OCI-LY3 (cell line): ENCODE data around the gene CLSTN3.

Source experiments
- EZH2phosphoT487 ChIP-seq: fragments of 200-600 bp; shearing (Covaris generic); IDR thresholded peaks from 2 replicates; pipeline ENCODE4 v1.6.1; 2018; ENCODE audit warnings: antibody characterized with exemption, mixed run types, low read depth
- TF ChIP-seq, protein P1 (sequence below): fragments of 200-600, 300-600 bp; sonication (generic); IDR thresholded peaks from 2 replicates; pipeline ENCODE4 v1.5.1; 2014; ENCODE audit warnings: antibody characterized with exemption, low read length, low read depth

GRCh38 chr12:7142809-7143465, 12.8 kb downstream of the CLSTN3 start:
- TF ChIP-seq, protein P1, sequence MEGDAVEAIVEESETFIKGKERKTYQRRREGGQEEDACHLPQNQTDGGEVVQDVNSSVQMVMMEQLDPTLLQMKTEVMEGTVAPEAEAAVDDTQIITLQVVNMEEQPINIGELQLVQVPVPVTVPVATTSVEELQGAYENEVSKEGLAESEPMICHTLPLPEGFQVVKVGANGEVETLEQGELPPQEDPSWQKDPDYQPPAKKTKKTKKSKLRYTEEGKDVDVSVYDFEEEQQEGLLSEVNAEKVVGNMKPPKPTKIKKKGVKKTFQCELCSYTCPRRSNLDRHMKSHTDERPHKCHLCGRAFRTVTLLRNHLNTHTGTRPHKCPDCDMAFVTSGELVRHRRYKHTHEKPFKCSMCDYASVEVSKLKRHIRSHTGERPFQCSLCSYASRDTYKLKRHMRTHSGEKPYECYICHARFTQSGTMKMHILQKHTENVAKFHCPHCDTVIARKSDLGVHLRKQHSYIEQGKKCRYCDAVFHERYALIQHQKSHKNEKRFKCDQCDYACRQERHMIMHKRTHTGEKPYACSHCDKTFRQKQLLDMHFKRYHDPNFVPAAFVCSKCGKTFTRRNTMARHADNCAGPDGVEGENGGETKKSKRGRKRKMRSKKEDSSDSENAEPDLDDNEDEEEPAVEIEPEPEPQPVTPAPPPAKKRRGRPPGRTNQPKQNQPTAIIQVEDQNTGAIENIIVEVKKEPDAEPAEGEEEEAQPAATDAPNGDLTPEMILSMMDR: no peak
- TF ChIP-seq EZH2phosphoT487: no peak
